ENCODE data around the gene TAPBPL.

The TAPBPL gene

DNA sequence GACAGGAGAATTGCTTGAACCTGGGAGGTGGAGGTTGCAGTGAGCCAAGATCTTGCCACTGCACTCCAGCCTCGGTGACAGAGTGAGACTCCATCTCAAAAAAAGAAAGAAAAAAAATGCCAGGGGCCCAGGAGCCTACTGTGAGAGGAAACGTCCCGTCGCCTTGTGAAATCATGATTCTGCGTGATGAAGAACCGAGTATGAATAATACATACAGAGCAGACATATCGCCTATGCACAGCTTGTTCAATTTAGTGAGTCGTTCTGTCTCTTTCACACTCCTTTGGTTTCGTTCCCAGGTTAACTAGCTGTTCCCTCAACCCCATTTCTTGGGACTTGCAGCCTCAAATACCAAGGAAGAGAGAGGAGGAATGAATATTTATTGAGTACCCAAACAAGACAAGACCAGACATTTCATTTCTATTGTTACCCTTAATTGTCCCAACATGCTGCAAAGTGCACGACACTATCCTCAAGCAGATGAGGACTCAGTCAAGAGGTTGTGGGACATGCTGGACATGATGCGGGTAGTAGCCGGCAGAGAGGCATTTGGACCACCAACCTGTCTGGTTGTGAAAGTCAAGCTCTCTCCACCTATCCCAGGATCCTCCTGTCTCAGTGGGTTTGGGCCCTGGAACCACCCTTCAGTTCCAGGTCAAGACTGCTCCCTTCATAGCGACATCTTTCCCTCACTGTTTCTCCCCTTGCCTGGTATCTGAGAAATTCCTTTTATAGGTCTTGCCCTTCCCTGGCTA lies 15.7 kb upstream of the TAPBPL start:
- FAIRE-seq (peak; percentile 51), DNase-seq (ENCODE audit: insufficient read length, low spot score) (no peak)

DNA sequence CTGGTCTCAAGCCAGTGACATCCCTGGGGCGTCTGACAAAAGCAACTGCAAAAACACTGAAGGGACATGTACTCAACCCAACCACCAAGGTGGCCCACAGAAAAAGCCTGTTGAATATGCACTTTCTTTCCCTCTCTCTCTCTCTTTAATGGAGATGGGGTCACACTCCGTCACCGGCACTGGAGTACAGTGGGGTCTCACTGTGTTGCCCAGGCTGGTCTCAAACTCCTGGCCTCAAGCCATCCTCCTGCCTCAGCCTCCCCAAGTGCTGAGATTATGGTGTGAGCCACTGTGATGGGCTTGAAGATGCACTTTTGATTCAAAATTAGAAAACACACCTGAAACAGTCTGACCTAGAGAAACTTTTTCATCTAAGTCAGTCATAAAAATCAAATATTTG lies 14.3 kb upstream of the TAPBPL start:
- DNase-seq (ENCODE audit: insufficient read length, low spot score) (no peak), FAIRE-seq (no peak)

DNA sequence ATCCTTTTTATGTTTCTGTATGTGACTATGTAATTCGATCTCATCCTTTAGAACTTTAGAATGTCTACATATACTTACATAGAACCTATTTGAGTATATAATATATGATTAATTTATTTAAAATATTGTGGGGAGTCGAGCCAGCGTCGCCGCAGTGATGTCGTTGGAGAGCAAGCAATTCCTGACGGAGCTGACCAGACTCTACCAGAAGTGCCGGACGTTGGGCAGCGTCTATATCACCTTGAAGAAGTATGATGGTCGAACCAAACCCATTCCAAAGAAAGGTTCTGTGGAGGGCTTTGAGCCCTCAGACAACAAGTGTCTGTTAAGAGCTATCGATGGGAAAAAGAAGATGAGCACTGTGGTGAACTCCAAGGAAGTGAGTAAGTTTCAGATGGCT lies 13.5 kb upstream of the TAPBPL start:
- no peak for FAIRE-seq

DNA sequence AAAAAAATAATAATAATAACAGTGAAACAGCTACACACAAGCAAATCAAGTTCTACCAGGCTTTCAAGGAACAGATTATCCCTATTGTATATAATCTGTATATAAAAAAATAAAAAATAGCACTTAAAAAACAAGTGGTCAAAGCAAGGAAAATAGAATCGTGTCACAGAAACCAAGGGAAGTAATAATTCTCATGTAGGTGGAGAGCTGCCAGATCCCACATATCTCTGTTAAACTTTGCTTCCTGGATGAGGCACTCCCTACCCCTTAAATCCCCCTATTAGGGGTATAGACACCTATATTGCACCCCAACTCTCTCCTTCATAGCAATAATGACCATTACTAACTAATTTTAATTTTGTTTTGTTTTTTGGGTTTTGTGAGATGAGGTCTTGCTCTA lies 11.5 kb upstream of the TAPBPL start:
- FAIRE-seq: no peak

More for the DNA sequence above, 13.5 kb upstream of the TAPBPL start:
- no peak for DNase-seq (ENCODE audit: insufficient read length, low spot score)

DNA sequence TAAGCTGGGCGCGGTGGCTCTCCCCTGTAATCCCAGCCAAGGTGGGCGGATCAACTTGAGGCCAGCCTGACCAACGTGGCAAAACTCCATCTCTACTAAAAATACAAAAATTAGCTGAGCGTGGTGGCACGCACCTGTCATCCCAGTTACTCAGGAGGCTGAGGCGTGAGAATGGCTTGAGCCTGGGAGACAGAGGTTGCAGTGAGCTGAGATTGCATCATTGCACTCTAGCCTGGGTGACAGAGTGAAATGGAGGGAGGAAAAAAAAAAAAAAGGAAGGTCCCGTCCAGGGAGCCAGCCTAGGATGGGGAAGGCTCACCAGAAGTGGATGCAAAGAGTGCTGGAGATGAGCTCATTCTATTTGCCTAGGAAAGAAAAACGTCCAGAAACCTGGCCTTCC lies 9.0 kb upstream of the TAPBPL start:
- no peak for DNase-seq (ENCODE audit: insufficient read length, low spot score)
- no peak for FAIRE-seq

More for the DNA sequence above, 11.5 kb upstream of the TAPBPL start:
- DNase-seq (ENCODE audit: insufficient read length, low spot score): no peak

DNA sequence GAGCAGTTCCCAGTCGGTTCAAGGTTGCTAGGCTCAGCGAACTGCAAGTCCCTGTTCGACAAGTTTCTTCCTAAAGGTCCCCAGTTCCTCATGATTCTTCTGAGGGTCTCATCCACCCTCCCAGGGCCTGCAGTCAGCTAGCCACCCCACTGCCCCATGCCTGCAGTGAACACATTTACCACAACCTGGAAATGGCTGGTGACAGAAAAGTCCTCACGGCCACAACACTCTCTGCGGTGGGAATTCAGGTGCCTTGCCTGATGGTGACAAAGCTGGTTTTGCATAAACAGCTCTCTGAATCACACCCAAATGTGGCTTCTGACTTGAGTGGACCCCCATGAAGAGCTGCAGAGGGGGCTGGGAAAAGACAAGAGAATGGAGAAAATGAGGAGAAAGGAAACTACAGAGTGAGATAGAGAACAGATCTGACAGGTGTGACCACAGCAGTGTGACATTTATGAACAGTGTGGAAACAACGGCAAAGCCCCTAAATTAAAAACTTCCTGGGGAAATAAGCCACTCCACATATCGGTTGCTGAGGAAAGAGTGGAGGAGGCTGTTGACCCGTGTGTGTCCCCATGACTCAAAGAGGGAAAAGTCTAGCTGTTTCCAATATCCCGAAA lies 8.4 kb upstream of the TAPBPL start:
- FAIRE-seq (no peak), DNase-seq (ENCODE audit: insufficient read length, low spot score) (no peak)

DNA sequence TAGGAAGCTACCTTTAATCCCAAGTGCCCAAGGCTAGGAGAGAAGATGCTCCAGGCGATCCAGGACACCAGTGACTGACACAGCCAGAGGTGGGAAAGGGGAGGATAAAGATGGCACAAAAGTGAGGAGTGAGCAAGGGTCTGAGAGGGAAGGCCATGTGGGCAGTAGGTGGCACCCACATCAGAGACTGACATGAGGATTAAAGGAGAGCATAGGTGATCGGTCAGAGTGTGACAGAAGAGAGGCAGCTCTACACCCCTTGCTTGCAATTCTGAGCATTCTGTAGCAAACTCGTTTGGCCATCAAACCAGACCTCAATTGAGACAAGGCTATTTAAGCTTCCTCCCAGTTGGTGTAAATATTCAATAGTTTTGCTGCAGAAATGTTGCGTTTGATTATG lies 7.8 kb upstream of the TAPBPL start:
- no peak for FAIRE-seq
- DNase-seq (ENCODE audit: insufficient read length, low spot score): no peak

DNA sequence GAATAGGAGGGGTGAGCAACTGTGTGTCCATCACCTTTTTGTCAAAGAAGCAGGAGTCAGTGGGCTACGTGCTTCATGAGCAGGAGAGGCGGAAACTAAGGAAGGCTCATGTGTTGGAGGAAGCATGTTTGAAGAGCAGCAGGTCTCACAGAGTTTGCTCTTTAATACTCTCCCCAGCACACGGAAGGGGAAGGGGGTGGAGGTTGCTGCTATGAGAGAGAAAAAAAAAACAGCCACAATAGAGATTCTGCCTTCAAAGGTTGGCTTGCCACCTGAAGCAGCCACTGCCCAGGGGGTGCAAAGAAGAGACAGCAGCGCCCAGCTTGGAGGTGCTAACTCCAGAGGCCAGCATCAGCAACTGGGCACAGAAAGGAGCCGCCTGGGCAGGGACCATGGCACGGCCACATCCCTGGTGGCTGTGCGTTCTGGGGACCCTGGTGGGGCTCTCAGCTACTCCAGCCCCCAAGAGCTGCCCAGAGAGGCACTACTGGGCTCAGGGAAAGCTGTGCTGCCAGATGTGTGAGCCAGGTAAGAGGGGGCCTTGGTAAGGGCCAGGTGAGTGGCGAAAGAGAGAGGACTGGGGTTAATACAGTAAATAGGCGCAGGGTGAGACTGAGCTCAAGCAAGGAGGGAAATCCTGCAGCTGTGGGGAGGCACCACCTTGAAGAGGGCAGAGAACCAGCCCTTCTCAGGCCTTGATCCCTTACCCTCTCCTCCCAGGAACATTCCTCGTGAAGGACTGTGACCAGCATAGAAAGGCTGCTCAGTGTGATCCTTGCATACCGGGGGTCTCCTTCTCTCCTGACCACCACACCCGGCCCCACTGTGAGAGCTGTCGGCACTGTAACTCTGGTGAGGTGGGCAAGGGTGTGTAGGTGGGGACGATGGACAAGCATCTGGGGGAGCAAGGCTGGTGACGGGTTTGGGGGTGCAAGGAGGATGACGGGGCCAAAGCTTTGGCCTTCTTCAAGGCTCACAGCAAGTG lies 6.8 kb upstream of the TAPBPL start, which contains the start of gene CD27:
TSS of gene CD27 (plus strand) at position 252 of the 985 bp plus-strand sequence. CDS start at position 393, 141 bp downstream.
- FAIRE-seq (no peak), DNase-seq (ENCODE audit: insufficient read length, low spot score) (no peak)

DNA sequence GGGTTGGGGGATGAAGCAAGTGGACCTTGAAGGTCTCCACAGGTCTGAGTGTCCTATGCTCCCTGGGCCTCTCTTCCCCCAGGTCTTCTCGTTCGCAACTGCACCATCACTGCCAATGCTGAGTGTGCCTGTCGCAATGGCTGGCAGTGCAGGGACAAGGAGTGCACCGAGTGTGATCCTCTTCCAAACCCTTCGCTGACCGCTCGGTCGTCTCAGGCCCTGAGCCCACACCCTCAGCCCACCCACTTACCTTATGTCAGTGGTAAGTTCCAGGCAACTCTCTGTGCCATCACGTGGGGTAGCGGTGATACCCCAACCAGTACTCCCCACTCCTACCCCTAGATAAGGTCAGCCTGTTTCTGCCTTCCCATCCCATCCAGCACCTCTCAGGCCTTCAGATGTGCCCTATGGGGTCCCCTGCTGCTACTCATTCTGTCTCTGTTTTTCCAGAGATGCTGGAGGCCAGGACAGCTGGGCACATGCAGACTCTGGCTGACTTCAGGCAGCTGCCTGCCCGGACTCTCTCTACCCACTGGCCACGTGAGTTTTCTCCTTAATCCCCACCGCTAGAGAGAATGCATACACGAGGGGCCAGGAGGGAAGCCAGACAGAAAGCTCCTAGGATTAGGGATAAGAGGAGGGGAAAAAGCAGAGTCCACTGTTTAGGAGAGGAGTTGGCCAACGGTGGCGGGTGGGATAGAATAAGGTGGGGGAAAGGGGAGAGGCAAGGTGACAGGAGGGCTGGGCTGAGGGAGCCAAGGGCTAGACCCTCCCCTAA lies 1.6 kb upstream of the TAPBPL start:
- DNase-seq (ENCODE audit: insufficient read length, low spot score) (no peak), FAIRE-seq (peak; percentile 81)

DNA sequence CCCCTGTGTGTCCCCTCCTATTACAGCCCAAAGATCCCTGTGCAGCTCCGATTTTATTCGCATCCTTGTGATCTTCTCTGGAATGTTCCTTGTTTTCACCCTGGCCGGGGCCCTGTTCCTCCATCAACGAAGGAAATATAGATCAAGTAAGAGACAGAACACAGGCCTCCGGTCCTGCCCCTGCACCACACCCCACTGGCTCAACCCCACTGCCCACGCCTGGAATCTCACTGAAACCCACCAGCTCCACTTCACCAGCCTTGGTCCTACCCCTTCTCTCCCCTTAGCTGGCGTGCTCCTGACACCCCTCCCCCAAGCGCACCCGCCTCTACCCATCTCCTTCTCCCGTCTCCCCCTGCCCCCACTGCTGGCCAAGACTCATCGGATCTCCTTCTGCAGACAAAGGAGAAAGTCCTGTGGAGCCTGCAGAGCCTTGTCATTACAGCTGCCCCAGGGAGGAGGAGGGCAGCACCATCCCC lies 934 bp upstream of the TAPBPL start:
- DNase-seq (ENCODE audit: insufficient read length, low spot score): no peak
- no peak for FAIRE-seq

DNA sequence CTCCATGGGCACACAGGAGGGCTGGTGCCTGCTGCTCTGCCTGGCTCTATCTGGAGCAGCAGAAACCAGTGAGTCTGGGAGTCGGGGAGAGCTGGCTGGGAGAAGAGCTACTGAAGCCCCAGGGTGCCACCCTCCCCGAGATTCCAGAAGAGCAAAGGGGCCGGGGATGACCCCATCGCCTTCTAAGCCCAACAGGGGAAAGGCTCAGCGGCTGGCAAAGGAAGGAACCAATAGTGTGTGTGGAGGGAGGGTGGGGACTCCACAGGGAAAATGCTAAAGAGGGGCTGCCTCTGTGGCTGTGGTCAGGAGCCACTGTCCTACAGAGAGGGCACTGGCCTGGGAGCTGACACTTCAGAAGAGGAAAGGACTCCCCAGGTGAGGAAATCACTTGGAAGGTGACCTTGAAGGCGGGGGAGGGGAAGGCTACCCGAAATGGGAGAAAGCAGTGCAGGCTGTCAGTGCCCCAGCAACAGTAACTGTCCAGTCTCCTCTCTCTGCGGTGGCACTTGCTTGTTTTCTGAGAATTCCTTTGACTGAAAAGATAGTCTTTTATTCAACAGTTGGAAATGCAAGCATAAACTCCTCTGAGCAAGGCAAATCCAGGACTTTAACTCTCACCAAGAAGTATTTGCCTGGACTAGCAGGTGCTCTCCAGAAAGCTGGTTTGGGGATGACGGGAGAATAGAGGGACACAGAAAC lies 552 bp downstream of the TAPBPL start:
- peak; percentile 33 for DNase-seq (ENCODE audit: insufficient read length, low spot score)
- no peak for FAIRE-seq

DNA sequence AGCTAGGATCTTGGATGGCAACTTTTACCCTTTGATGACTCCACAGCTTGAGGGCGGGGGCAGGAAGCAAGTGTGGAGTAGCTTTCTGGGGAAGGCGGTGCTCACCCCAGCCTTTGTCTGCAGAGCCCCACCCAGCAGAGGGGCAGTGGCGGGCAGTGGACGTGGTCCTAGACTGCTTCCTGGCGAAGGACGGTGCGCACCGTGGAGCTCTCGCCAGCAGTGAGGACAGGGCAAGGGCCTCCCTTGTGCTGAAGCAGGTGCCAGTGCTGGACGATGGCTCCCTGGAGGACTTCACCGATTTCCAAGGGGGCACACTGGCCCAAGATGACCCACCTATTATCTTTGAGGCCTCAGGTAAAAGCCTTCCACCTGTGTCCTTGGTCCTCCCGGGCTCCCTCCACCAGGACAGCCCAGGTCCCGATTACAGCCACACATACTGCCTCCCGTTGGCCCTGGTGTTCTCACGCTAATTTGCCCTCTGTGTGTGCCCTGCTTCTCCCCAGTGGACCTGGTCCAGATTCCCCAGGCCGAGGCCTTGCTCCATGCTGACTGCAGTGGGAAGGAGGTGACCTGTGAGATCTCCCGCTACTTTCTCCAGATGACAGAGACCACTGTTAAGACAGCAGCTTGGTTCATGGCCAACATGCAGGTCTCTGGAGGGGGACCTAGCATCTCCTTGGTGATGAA lies 1.2 kb downstream of the TAPBPL start:
- FAIRE-seq (peak; percentile 72), DNase-seq (ENCODE audit: insufficient read length, low spot score) (no peak)

DNA sequence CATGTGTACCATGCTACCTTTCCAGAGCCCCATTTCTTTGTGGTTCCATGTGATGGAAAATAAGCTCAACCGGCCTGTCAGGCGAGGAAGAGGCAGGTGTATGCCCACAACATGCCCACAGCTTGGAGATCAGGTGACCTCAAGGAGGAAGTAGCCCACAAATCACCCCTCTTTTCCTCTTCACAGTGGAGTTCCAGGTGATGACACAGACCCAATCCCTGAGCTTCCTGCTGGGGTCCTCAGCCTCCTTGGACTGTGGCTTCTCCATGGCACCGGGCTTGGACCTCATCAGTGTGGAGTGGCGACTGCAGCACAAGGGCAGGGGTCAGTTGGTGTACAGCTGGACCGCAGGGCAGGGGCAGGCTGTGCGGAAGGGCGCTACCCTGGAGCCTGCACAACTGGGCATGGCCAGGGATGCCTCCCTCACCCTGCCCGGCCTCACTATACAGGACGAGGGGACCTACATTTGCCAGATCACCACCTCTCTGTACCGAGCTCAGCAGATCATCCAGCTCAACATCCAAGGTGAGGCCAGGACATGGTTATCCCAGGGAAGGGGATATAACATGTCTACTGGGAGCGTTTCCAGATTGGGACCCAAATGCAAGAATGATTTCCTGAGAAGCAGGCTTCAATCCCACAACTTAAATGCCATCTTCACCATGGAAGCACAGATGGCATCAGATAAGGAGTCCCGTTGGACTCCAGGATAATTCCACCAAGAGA lies 5.5 kb downstream of the TAPBPL start:
- DNase-seq (ENCODE audit: insufficient read length, low spot score) (no peak), FAIRE-seq (no peak)

DNA sequence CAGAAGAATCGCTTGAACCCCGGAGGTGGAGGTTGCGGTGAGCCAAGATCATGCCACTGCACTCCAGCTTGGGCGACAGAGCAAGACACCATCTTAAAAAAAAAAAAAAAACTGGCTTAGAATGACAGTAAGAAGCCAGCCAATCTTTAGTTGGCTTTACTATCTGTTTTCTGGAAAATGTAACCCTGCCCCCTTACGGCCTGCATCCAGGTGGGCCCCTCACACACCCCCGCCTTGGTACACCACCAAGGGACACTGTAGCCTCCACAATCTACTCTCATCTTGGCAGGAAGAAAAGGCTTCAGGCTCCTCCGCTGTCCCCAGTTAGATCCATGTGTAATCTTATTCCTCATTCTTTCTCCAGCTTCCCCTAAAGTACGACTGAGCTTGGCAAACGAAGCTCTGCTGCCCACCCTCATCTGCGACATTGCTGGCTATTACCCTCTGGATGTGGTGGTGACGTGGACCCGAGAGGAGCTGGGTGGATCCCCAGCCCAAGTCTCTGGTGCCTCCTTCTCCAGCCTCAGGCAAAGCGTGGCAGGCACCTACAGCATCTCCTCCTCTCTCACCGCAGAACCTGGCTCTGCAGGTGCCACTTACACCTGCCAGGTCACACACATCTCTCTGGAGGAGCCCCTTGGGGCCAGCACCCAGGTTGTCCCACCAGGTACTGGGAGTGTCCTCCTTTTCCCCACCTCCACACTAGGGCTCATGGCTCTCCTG lies 6.6 kb downstream of the TAPBPL start:
- DNase-seq (ENCODE audit: insufficient read length, low spot score) (no peak), FAIRE-seq (no peak)

DNA sequence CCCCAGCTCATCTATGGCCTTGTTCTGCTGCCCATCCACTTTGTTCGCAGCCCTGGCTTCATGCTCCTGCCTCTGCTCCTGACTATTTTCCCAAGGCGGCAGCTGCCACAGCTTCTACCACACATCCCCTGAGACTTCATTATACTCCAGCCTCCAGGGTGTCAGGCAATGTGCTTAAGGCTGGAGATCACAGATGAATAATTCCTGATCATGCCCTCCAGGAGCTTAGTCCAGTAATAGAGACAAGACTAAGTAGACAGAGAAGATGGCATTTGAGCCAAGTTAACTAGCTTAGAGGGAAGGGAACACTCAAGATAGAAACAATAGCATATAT lies 7.1 kb downstream of the TAPBPL start:
- FAIRE-seq (no peak), DNase-seq (ENCODE audit: insufficient read length, low spot score) (no peak)

DNA sequence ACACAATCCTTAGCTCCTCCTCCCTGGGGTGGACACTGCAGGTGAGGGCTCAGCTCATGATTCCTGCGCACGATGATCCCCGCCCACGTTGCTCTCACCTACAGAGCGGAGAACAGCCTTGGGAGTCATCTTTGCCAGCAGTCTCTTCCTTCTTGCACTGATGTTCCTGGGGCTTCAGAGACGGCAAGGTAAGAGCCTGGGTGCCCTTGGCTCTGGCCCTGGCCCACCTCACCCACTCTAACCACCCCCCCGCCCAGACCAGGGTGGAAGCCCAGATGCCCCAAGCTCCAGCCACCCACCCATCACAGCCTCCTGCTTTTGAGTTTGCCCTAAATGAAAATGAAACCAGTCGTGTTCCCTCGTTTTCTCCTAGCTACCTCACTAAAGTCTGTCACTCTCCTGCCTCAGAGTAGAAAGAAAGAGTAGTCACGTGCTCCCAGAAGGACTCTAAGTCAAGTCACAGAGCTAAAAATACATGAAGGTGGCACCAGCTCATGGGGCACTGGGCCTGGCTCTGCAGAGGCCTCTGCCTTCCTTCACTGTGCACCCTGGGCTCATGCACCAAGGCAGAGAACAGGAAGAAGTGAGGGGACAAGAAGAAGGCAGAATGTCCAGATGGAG lies 9.0 kb downstream of the TAPBPL start:
- FAIRE-seq: peak; percentile 60
- no peak for DNase-seq (ENCODE audit: insufficient read length, low spot score)

DNA sequence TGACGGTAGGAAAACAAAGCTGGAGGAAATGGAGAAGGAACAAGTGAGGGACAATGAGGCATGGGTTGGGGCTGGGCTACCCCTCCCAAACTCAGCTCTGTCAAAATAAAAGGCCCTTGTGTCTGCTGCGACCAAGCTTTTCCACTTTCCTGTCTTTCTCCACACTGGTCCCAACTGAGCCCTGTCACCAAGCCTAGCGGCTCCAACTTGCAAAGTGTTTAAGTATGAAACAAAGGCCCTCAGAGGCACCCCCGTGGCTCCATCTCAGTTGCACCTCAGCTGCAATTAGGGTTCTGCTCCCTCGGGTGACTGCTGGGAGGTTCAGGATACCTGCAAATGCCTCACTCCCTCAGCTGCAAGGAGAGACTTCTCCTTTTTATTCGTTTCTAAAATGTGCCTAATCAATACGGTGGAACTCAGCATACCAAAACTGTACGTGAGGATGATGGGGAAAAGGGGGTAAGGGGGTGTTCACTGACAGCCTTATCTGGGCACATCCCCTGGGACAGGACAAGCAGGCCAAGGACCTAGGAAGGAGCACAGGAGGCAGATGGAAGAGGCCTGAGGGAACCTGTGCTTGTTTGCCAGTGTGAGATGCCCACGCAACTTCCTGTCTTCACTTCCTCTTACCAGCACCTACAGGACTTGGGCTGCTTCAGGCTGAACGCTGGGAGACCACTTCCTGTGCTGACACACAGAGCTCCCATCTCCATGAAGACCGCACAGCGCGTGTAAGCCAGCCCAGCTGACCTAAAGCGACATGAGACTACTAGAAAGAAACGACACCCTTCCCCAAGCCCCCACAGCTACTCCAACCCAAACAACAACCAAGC lies 9.8 kb downstream of the TAPBPL start:
- FAIRE-seq: no peak
- DNase-seq (ENCODE audit: insufficient read length, low spot score): no peak
